HK-2 (cell line): Measurements from ENCODE around the gene INSIG1.

Experiments used
- DNase-seq: peaks from one replicate; pipeline ENCODE4 v3.0.0-alpha.2; 2018; ENCODE audit not compliant: unreplicated experiment

The INSIG1 gene

DNA sequence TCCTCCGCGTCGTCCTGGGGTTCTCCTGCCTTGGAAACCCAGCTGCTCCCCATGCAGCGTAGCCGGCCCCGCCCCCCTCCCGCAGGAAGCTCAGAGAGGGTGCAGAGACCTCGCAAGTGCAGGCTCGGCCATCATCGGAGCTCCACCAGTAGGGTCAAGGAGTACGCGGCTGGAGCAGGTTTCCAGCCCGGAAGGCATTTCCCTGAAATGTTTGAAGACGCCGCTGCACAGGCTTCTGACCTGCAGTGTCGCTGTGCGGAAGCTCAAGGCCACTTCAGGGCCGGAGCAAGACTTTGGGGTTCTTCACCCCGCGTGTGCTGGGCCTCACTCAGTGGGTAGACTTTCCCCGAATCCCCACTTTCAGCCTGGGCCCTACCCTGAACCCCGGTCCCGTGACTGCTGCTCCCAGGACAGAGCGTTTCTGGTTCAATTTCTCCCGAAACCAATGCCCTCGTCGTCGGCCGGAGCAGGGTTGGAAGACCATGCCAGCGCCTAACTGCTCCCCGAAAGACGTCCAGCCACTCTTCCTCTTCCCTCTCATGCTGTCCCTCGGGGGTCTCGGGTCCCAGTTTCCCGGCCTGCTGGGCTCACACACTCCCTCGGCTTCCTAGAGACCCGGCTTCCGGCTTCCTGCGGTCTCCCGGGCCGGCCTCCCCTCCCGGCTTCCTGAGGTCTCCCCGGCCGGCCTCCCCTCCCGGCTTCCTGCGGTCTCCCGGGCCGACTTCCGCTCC lies 52.1 kb downstream of the INSIG1 start:
- DNase-seq, result no peak

DNA sequence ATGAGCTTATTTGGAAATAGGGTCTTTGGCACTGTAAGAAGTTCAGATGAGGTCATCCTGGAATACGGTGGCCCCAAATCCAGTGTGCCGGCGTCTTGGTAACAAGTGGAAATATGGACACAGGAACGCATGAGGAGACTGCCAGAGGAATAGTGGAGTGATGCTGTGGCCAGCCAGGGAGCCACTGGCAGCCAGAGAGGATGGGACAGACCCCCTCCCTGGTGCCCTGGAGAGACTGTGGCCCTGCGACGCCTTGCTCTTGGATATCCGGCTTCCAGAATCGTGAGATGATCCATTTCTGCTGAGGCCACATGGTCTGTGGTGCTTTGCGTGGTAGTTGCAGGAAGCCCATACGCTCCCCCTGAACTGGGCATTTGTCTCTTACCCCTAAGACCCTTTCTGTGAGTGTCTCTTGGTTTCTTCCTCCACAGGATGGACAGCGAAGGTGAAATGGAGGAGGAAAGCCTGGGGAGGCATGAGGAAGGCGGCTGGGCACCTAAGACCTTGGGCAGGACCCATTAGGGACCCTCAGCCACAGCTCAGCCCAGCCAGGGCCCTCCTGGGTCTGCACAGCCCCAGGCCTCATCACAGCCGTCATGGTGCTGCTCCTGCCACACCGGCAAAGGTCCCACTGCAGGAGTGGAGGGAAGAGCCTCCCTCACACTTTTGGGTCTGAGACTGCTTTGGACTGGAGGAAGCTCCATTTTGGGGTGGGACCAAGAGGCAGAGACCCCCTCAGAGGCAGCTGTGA lies 53.6 kb downstream of the INSIG1 start:
- no peak for DNase-seq

DNA sequence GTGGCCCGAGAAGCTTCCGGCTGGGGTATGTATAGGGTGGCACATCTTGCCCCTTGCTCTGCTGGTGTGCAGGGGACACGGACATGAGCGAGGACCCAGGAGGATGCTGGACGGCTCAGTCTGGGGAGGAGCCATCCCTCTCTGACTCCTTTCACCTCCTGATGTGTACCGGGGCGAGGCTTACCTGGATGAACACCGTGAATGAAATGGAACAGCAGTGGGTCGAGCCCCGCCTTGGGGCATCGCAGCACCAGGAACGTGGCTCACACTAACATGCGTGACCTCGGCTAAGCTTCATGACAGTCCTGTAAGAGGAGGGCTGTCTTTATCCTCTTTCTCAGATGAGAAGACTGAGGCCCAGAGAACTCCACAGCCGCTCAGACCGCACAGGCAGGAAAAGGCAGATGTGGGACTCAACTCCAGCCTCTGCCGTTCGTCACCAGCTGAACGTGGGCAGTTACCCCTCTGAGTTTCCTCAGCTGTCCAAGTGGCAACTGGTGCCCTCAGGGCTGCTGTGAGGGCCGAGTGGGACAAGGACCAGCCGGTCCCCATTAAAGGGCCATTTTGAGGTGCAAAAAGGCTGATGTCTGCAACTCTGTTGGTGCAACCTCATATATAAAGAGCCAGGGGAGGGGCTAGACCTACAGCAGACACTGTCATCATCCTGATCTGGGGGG lies 54.5 kb downstream of the INSIG1 start:
- DNase-seq, result no peak

DNA sequence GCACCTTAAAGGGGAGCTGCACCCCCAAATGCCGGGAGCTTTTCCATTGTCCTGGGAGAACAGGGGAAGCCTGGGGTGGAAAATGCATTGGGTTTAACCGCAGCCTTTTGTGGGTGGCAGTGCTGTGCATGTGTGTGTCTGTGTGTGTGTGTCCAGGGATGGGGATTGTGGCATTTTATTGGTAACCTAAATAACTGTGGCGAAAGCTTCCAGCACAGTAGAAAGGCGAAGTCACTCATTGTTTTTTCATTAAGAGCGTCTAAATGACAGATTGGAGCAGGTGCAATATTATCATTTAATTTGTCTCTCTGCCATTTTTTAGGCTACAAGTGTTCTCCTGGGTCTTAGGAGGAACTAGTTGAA lies 55.1 kb downstream of the INSIG1 start:
- no peak for DNase-seq

DNA sequence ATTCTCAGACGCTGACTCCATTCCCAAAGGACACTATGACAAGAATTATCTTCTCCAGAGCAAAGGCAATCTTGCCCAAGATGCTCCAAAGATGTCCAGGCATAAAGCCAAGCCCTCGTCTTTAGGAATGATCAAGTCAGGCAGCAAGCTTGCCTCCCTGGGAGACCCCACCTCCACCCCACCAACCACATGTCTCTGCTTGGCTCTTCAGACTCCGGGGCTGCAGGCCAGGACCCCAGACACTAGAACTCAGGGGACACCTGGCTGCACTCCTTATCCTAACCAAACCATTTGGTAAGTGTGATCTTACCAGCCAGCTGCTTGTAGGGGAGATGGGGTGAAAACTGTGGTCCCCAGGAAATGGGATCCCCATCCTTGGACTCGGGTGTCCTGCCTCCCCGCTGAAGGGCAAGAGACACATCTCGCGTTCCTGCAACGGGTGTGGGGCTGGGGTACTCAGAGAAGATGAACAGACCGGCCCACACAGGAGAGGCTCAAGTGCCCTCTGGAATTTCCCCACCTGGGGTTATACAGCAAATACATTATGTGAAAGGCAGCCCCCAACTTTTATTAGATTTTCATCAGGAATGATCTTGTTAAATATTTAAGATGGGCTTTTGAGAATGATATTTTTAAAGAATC lies 55.7 kb downstream of the INSIG1 start:
- DNase-seq, result no peak

DNA sequence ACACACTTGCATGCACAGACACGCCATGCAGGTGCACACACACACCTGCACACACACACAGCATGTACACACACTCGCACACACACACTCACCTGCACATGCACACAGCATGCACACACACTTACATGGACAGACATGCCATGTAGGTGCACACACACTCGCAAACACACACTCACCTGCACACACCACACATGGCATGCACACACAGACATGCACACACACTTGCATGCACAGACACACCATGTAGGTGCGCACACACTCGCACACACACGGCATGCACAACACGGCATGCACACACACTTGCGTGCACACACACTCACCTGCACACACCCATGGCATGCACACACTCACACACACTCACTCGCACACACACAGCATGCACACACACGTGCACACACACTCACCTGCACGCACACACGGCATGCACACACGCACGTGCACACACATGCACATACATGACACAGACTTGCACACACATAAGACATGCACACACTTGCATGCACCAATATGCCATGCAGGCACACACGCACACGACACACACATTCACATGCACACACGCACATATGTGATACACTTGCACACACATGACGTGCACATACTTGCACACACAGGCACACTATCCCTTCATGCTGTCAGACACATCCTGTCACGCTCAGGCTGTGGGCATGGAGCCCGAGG lies 56.8 kb downstream of the INSIG1 start:
- no peak for DNase-seq

DNA sequence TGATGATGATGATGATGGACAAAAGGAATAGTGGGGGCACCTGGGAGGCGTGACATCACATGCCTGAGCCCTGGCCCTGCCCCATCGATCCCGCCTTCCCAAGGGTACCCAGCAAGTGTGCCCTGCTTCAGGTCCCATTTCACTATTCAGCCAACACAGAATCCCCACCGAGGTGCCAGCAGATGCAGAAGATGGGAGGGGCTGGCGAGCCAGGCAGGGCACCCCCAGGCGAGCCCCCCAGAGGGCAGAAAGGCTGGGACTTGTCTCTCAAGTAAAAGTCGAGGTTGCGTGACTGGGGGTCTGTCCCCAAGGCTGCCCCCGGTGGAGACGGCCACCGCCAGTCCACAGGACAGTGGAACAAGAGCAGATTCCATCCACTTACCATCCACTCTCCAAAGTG lies 57.5 kb downstream of the INSIG1 start:
- no peak for DNase-seq

DNA sequence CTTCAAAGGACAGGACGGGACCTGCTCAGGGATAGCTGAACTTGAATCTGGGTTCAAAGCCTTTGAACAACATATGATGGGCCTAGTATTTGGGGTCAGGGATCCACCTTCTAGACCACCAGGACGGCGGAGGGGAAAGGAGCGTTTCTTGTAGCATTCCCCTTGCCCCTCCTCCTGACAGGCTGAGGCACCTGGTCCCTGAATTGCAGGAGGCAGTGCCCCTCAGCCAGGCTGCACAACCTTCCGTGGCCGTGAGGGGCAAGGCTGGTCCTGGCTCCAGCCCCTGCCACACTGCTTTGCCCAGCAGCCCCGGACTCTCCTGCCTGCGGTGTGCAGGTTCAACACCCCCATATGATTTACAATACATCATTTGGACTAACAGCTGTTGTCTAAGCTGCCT lies 58.1 kb downstream of the INSIG1 start:
- no peak for DNase-seq

DNA sequence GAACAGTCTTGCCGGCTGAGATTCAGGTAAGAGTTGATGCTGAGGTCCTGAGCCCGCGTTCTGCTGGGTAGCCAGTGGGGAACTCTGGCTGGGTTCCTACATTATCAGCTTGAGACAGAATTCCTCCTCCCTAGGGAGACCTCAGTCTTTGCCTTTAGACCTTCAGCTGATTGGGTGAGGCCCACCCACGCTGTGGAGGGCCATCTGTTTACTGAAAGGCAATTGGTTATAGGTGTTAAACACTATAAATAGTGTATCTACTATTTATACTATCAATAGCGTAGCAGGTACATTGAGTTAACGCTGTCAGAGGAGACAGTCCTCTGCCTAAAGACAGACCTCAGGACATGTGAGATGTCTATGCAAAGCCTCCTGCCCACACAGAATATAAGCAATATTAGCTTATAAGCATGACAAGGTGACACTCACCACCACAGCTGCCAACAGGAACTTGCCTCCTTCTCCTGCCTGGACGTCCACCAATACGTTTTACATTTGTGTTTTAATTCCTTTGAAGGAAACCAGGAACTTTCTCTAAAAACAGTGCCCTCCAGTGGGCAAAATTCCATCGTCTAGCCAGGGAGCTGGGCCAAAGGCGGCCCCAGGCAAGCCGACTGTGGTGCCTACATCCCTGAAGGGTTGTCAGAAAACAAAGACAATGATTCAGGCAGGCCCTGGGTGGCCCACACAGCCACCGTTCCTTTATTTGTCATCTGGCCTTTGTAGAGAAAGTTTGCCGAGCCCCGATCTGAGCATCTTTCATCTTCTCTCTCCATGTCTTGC lies 58.8 kb downstream of the INSIG1 start:
- DNase-seq, result no peak

DNA sequence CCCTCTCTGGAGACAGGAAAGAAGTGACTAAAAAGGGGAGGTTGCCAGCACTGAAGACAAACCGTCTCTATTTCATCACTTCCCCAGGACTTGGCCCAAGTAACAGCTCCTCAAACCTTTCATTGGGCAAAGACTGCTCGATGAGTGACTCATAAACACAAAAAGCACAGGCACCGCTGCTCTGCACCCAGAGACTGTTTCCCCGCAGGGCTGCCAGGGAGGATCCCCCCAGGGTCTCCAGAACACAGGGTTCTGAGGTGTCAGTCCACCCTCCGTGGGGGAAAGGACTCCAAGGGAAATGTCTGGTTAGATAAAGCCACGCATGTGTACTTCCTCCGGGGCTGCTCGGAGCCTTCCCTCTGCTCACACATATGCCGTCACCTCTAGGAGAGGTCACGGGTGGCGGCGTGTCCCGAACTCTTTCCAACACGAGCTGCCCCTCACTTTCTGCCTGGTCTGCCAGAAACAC lies 59.9 kb downstream of the INSIG1 start:
- DNase-seq, result no peak

DNA sequence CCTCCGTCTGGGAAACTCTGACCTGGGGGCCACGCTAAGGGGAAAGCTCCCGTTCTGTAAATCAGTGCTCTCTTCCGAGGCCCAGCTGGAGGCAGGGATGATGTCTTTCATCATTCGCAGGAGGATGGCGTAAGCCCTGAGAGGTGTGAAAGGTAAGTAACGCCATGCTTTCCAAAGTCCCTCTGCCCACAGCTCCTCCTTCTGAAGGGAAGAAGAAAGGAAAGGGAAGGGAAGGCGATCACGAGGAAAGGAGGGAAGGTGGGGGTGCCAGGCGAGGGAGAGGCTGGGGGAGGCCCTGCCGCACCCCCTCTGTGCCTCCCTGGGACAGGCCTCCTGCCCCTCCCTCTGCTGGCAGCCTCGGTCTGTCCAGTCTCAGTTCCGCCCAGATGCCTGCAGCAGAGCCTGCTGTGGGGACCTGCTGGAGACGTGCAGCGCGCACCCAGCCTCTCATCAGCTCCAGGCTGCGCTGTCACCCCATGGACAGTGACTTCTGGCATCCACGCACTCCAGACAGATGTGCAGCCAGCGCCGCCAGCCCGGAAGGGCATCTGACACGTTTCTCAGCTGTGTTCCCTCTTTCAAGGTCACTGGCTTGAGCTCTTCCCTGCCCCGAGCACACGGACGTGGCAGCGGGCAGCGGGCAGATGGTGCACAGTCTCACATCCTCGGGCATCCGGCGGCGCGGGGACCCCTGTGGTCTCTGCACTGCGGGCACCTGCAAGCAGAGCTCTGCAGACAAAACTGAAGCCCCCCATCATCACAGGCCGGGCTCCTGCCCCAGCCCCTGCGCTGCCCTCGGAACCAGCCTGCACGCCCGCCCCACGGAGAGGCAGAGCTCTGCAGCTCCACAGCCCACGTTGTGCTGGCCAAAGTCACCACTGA lies 60.6 kb downstream of the INSIG1 start:
- no peak for DNase-seq

DNA sequence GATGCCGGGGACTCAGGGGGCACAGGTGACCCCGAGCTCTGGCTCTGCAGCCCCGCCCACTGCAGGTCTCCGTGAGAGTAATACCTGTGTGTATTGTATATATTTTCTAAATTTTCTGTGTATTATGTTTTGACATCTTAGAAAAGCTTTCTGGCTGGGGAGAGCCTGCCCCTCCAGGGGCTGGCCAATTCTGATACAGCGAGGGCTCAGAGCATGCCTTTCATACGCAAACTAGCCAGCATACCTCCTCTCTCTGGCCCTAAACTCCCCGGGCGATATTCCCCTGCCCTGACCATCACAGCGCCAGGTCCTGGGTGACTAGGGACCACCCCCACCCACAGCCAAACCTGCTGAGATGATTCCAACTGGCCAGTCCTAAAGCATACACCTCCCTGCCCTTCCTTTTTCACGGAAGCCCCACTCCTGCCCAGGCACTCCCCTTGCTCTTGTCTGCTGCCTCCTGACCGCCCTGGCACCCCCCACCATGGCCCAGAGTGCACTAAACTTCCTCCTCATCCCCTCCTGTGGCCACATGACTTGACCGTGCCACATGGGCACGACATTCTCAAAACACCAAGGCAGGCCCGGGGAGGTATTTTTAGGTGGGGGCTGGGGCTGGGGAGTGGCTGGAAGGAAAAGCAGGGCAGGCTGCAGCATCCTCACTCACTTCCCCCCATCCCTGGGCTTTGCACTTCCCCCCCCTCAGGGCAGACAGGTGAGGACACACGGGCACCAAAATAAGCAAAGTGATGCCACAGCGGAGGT lies 61.5 kb downstream of the INSIG1 start:
- DNase-seq, result no peak
